K562 (cell line): ENCODE results near the gene AADAC. TPM values are rescaled to one million over a fixed set of nuclear protein-coding genes. Genes with fewer than 3 reads are reported as not detected.

Experiments used
- ATF7 ChIP-seq: fragments of 450-650 bp; IDR thresholded peaks from 2 replicates; pipeline ENCODE4 v1.7.1; 2014; ENCODE audit warnings: mild to moderate bottlenecking, moderate library complexity
- CEBPB ChIP-seq: fragments of 450-650 bp; IDR thresholded peaks from 2 replicates; pipeline ENCODE4 v1.6.1; 2016; ENCODE audit warnings: missing genetic modification characterization, missing compliant biosample characterization
- HES1 ChIP-seq: fragments of 450-650 bp; IDR thresholded peaks from 2 replicates; pipeline ENCODE4 v1.6.1; 2016; ENCODE audit warnings: low read depth, mild to moderate bottlenecking, moderate library complexity
- KLF13 ChIP-seq: fragments of 450-650 bp; IDR thresholded peaks from 2 replicates; pipeline ENCODE4 v1.6.1; 2016; ENCODE audit warnings: missing genetic modification characterization, low read depth, mild to moderate bottlenecking, missing compliant biosample characterization, moderate library complexity, borderline replicate concordance
- MAFF ChIP-seq: IDR thresholded peaks from 2 replicates; pipeline ENCODE4 v1.6.1; 2012; ENCODE audit warnings: low read length, improper control_type of control experiment
- RUNX1 ChIP-seq: sonication (generic); IDR thresholded peaks from 2 replicates; pipeline ENCODE4 v1.6.1; 2016; ENCODE audit warnings: antibody characterized with exemption, low read depth
- TOE1 ChIP-seq, 2 experiments: fragments of 450-650 bp in 1 of 2; sonication (generic) in 1 of 2; formaldehyde crosslinking in 1 of 2; IDR thresholded peaks; 2 replicates each; pipeline versions ENCODE4 v1.7.1 to v1.8.0; 2016 to 2022; ENCODE audit warnings: borderline replicate concordance in 2 of 2, mild to moderate bottlenecking in 2 of 2, antibody characterized with exemption in 1 of 2, inconsistent platforms in 1 of 2, low read depth in 1 of 2, missing genetic modification reagents in 1 of 2, moderate library complexity in 1 of 2
- TRIM24 ChIP-seq, 2 experiments: fragments of 450-650 bp; IDR thresholded peaks; 2 replicates each; pipeline ENCODE4 v1.6.1; 2016
- ZNF696 ChIP-seq: fragments of 250-450 bp; sonication (Bioruptor Pico); conservative IDR thresholded peaks from 2 replicates; pipeline ENCODE4 v1.4.0; 2020; ENCODE audit warnings: mild to moderate bottlenecking, moderate library complexity
- polyA plus RNA-seq, 8 experiments: library from polyadenylated mRNA; depleted of rRNA in 4 of 8; stranded (reverse) in 5 of 8; unstranded in 3 of 8; fragments of >200 nt; fragmentation: Nextera tagmentation in 2 of 8; fragmentation: Illumina TruSeq in 1 of 8; extraction: Ambion mirVana in 2 of 8; extraction: Trizol in 1 of 8; gene quantifications; 2 replicates each; pipeline versions ENCODE4 v1.2.1 to v1.2.3, GENCODE V29; 2011 to 2014; ENCODE audit warnings: inconsistent platforms in 1 of 8, missing spikeins in 1 of 8
- total RNA-seq, 7 experiments: library from RNA; depleted of rRNA in 6 of 7; stranded (reverse); fragments of >200 nt in 6 of 7; fragmentation: Illumina TruSeq in 2 of 7; extraction: Trizol in 2 of 7; gene quantifications; 2 replicates each; pipeline versions ENCODE4 v1.2.1 to v1.2.3, GENCODE V29; 2011 to 2021; ENCODE audit warnings: low replicate concordance in 1 of 7
- TF ChIP-seq, protein P1 (sequence below), 2 experiments: fragments of 450-650 bp; IDR thresholded peaks; 2 replicates each; pipeline ENCODE4 v1.6.1; 2016; ENCODE audit warnings: mild to moderate bottlenecking in 2 of 2, borderline replicate concordance in 1 of 2, low read depth in 1 of 2, moderate library complexity in 1 of 2
- TF ChIP-seq, protein P2 (sequence below), 2 experiments: fragments of 150-350 bp in 1 of 2; IDR thresholded peaks; 2 replicates each; pipeline ENCODE4 v1.6.1; 2012 to 2016; ENCODE audit warnings: low read depth in 2 of 2, low read length in 2 of 2, mild to moderate bottlenecking in 1 of 2, moderate library complexity in 1 of 2

Gene AADAC
- total and polyA plus RNA-seq, 9 of the 15 experiments (the other 6 are each of a cell fraction or from before 2014, with no cell fraction given) = 0.47 TPM; not detected in 8

GRCh38 chr3:151837057-151837456 lies 23.1 kb downstream of the AADAC start (continued):
- no peak for TF ChIP-seq TOE1 (IDR thresholded peaks at IDR 0.05; ENCODE audit: borderline replicate concordance)
- no peak for TF ChIP-seq TOE1 (CRISPR knock-in tag; IDR thresholded peaks at IDR 0.05; ENCODE audit: borderline replicate concordance, low read depth)
- TF ChIP-seq MAFF = peak; percentile 93
- TF ChIP-seq, protein P1, sequence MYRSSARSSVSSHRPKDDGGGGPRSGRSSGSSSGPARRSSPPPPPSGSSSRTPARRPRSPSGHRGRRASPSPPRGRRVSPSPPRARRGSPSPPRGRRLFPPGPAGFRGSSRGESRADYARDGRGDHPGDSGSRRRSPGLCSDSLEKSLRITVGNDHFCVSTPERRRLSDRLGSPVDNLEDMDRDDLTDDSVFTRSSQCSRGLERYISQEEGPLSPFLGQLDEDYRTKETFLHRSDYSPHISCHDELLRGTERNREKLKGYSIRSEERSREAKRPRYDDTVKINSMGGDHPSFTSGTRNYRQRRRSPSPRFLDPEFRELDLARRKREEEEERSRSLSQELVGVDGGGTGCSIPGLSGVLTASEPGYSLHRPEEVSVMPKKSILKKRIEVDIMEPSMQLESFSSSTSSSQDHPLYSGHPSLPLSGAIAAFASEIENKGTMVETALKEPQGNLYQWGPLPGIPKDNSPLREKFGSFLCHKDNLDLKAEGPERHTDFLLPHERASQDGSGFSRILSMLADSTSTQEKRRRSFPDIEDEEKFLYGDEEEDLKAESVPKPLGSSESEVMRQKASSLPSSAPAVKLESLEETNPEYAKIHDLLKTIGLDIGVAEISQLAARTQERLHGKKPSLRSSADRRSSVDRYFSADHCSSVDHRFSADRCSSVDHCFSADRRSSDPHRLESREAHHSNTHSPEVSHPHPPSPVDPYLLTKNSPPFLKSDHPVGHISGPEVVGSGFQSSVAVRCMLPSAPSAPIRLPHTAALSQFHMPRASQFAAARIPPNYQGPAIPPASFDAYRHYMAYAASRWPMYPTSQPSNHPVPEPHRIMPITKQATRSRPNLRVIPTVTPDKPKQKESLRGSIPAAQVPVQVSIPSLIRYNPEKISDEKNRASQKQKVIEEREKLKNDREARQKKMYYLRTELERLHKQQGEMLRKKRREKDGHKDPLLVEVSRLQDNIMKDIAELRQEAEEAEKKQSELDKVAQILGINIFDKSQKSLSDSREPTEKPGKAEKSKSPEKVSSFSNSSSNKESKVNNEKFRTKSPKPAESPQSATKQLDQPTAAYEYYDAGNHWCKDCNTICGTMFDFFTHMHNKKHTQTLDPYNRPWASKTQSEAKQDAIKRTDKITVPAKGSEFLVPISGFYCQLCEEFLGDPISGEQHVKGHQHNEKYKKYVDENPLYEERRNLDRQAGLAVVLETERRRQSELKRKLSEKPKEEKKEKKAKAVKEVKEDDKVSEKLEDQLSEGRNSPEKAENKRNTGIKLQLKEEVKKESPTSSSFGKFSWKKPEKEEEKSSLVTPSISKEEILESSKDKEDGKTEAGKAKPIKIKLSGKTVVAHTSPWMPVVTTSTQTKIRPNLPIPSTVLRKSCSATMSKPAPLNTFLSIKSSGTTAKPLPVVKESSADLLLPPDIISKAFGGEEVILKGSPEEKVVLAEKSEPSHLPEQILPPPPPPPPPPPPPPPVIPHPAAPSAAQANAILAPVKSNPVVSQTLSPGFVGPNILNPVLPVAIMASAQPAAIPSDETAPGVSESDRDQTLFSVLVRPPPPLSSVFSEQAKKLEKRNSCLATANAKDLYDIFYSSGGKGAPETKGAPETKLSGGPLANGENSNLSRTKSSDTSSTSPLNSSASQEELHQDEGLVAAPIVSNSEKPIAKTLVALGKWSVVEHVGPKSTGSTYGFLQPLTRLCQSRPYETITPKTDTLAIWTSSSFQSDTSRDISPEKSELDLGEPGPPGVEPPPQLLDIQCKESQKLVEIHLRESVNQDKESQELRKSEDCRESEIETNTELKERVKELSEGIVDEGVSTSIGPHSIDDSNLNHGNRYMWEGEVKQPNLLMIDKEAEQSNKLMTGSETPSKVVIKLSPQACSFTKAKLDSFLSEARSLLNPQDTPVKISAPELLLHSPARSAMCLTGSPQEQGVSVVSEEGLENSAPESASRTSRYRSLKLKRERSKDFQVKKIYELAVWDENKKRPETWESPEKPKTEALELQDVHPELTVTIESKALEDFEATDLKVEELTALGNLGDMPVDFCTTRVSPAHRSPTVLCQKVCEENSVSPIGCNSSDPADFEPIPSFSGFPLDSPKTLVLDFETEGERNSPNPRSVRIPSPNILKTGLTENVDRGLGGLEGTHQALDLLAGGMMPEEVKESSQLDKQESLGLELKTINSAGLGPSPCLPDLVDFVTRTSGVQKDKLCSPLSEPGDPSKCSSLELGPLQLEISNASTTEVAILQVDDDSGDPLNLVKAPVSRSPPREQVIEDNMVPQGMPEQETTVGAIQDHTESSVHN (IDR thresholded peaks at IDR 0.05; ENCODE audit: borderline replicate concordance in 1 of 2, low read depth in 1 of 2) = 0 out of 4 replicates have a peak, but pooled peaks of 1 of the 2 experiments have one; percentile 24
- no peak for TF ChIP-seq RUNX1
- 0 out of 2 replicates have a peak, but pooled peaks have one; percentile 58 for TF ChIP-seq ATF7
- TF ChIP-seq, protein P2, sequence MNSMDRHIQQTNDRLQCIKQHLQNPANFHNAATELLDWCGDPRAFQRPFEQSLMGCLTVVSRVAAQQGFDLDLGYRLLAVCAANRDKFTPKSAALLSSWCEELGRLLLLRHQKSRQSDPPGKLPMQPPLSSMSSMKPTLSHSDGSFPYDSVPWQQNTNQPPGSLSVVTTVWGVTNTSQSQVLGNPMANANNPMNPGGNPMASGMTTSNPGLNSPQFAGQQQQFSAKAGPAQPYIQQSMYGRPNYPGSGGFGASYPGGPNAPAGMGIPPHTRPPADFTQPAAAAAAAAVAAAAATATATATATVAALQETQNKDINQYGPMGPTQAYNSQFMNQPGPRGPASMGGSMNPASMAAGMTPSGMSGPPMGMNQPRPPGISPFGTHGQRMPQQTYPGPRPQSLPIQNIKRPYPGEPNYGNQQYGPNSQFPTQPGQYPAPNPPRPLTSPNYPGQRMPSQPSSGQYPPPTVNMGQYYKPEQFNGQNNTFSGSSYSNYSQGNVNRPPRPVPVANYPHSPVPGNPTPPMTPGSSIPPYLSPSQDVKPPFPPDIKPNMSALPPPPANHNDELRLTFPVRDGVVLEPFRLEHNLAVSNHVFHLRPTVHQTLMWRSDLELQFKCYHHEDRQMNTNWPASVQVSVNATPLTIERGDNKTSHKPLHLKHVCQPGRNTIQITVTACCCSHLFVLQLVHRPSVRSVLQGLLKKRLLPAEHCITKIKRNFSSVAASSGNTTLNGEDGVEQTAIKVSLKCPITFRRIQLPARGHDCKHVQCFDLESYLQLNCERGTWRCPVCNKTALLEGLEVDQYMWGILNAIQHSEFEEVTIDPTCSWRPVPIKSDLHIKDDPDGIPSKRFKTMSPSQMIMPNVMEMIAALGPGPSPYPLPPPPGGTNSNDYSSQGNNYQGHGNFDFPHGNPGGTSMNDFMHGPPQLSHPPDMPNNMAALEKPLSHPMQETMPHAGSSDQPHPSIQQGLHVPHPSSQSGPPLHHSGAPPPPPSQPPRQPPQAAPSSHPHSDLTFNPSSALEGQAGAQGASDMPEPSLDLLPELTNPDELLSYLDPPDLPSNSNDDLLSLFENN (IDR thresholded peaks at IDR 0.05; ENCODE audit: low read depth in 2 of 2, low read length in 2 of 2) = no peak
- no peak for TF ChIP-seq ZNF696 (CRISPR knock-in tag)
- no peak for TF ChIP-seq HES1
- TF ChIP-seq KLF13 = no peak
- peak; percentile 62 to 71; a peak in 3 of 4 replicates for TF ChIP-seq TRIM24 (IDR thresholded peaks at IDR 0.05)
- TF ChIP-seq CEBPB = peak; percentile 76
